Measurements from ENCODE around the gene MTFMT.
"Not testable (repeated sequence)": the region's sequence is repeated elsewhere in the genome, so short reads cannot be mapped to it uniquely, and the experiment has no call there.

The MTFMT gene

DNA sequence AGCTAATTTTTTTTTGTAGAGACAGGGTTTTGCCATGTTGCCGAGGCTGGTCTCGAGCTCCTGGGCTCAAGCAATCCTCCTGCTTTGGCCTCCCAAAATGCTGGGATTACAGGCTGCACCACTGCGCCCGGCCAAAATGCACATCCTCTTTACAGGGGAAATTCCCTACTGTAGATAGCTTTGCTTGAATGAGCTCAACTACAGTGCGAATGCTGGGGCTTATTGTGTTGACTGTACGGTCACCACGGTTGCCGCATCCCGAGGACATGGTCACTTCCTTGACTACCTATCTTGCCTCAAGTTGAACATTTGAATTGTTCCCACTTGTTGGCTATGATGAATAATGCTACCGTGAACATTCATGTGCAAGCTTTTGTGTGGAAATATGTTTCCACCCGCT, 5.3 kb upstream of the MTFMT start:
- DNase-seq: no peak

DNA sequence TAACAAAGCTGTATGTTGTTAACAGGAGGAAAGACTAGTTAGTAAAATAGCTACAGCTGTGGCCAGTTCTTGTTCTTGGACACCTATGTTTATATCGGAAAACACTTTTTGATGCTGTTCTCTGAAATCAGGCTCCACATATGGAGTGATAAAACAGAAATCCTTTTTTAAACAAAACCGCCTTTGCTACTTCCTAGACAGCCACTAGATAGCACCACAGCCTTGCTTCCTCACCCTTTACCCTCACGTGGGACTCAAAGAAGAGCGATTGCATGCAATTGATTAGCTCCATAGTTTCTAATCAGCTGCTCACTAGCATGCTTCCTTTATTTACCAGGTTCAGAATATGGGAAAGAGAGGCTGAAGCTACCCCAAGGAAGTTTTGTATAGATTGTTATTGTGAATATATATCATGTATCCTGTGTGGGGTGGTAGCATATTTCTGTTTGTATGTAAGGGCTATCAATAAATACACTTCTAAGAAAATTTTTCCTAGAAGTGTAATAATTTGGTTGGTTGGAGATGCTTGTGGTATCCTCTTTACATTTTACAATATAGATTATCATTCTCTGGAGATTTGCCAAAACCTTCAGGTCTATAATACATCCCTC, 4.3 kb upstream of the MTFMT start:
- DNase-seq: peak; percentile 19

DNA sequence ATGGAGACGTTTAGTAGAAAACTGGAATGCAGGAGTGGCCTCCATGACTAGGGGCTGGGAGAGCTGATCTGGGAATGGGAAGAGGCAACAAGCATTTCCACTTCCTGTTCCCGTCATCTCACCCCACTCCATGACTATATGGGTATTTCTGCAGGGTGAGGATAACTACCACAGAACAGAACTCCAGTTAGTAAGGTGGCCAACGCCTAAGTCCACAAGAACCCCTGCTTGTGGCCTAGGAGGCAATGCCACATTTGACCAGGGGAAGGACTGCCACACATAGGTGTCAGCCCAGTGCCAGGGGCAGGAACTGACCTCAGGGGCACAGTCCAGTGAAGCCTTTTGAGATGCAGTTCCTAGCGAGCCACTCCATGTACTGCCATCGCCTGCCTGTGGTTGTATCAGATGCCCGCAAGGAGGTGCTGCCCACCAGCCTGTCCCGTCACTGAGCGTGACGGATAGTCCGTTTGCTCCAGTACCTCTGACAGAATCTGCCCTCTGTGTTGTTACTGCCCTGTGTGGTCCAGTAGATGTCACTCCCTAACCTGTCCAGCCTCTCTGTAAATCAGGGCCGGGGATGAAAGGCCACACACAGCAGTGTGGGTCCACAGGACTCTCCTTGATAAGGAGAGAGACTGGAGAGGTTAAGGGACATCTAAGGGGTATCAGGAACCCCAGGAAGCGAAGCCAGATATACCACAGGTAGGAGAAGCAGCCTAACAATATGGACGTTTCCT, 3.5 kb upstream of the MTFMT start:
- peak; percentile 7 for DNase-seq

DNA sequence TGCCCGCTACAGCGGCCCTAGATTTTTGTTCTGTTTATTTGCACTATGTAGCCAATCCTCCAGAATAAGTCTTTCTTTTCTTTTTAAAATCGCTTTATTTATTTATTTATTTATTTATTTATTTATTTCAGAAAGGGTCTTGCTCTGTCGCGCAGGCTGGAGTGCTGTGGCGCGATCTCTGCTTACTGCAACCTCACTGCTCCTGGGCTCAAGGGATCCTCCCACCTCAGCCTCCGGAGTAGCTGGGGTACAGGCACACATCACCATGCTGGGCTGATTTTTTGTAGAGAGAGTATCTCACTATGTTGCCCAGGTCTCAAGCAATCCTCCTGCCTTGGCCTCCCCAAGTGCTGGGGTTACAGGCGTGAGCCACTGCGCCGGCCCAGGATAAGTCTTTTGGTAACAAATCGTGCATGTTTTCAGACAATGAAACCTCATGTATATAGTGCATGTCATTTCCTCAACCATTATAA, 333 bp upstream of the MTFMT start:
- DNase-seq: no peak

DNA sequence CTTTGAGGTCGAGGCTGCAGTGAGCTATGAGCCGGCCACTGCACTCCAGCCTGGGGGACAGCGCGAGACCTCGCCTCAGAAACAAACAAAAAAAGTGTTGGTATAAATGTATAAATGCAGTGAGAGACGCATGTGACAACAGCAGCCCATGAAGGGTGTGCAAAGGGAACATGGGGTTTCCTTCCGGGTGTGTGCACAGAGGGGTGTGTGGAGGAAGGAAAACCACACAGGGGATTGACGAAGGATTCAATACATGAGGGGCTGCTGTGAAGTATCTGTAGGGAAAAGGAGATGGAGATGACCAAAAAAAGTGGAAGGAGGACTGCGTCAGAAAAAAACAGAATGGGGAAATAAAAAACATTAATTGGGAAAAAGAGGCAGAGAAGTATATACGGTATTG, 1.1 kb downstream of the MTFMT start:
- DNase-seq: no peak

DNA sequence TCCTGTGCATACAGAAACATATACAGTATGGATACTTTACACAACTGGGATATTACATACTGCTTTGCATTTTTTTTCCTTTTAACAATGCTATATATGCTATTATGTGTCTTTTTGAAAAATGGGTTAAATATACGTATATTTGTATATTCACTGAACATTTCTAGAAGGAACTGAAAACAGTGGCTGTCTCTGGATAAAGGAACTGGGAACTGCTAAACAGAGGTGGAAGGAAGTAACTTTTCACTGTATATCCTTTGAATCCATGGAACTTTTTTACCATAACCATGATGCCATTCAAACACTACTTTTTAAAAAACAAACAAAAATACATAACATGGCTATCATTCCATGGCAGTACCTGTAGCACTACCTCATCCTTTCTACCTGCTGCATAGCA, 1.8 kb downstream of the MTFMT start:
- no peak for DNase-seq

DNA sequence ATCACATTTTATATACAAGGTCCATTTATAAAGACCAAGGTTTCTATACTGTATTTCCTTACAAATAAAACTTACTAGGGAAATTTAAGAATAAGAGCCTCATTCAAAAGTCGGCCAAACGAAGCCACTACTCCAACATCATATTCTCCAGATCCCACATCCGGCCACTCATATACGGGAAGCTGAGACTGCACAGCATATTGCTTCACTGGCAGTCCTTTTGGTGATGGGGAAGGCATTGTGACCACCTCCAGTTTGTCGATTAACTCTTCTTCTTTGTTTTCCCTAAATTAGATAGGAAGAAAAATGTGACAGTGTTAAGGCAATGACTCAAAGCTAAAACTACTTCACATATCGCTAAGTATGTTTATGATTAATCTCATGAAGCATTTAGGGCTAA, 2.7 kb downstream of the MTFMT start:
- DNase-seq: no peak

DNA sequence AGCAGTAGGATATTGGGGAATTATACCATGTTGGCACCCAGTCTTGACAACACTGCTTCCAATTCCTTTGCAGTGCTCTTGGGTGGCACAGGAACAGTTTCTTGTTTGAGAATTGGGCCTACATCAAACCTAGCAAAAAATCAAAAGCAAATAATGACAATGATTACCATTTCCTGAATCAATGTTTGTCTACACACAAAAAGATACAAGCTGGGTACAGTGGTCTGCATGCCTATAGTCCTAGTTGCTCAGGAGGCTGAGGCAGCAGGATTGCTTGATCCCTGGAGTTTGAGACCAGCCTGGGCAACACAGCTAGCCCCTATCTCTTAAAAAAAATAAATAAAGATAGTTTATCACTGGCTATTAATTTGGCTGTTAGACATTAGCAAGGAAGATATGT, 8.0 kb downstream of the MTFMT start:
- no peak for DNase-seq

DNA sequence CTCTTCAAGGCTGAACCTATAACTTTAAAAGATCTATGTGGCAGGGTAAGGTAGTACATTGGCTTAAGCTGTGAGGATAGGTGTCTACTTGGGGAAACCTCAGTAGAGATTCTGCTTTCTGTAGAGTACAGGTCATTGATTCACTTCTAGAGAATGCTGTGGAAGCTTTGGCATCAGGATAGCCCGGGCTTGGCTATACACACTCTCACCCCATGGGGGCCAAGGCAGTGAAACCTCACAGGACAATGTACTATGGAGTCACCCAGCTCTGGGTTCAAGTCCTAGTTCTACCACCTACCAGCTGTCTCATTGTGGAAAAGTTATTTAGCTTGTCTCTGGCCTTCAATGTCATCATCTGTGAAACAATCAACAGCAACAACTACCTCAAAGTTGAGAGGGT, 9.0 kb downstream of the MTFMT start:
- no peak for DNase-seq

DNA sequence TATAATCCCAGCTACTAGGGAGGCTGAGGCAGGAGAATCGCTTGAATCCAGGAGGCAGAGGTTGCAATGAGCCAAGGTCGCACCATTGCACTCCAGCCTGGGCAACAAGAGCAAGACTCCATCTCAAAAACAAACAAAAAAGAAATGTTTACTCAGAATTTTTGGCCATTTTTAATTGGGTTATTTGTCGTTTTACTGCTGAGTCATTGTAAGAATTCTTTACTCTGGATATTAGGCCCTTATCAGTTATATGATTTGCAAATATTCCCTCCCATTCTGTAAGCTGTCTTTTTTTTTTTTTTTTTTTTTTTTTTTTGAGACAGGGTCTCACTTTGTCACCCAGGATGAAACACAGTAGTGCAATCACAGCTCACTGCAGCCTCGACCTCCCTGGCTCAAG, 18.2 kb downstream of the MTFMT start:
- DNase-seq: not testable (repeated sequence)

DNA sequence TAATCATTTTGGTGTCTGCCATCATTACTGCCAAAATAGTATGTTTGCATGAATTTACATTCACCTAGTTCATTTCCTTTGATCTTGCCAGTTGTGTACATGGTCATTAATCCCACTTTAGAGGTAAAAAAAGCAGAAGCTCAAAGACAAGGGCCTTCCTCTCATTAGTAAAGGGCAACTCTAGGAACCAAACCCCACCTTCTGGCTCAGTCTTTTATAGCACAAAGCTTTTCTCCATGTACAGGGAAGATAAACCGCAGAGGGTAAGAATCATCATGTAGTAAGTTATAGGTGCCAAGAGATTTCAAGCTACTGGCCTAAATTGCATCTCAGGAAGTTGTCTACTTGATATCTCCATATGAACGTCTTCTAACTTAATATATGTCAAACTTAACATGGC, 20.5 kb downstream of the MTFMT start:
- no peak for DNase-seq

DNA sequence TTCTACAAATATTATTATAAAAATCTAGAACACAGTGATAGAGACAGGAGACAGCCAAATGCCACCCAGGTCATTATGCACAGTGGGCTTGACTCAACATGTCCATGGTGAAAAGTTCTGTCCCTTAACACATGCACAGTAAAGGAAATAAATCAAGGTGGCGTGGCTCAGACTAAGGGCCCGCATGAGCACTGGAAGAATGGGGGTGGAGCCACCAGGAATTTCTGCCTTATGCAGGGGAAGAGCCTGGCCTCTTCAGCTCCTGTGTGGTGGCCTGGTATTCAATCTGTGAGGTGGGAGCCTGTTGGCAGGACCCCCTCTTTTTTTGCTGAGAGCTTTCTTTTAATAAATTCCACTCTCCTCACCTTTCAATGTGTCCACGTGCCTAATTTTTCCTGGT, 22.6 kb downstream of the MTFMT start:
- no peak for DNase-seq

DNA sequence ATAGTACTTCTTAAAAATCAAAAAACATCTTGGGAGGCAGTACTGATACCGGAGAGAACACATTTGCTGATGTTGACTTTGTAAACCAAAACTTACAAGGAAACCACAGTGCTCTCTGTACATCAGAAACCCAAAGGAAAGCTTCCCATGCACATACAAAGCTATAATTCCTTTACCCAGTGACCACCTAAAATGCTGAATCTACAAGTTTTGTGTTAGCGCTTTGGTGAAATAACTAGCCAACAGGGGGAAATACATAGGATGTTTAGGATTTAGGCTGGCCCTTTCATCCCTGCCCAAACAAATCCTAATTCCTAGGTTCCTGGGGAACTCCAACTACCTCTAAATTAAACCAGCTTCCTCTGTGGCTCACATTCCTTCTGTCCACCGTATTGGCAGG, 24.4 kb downstream of the MTFMT start:
- no peak for DNase-seq

DNA sequence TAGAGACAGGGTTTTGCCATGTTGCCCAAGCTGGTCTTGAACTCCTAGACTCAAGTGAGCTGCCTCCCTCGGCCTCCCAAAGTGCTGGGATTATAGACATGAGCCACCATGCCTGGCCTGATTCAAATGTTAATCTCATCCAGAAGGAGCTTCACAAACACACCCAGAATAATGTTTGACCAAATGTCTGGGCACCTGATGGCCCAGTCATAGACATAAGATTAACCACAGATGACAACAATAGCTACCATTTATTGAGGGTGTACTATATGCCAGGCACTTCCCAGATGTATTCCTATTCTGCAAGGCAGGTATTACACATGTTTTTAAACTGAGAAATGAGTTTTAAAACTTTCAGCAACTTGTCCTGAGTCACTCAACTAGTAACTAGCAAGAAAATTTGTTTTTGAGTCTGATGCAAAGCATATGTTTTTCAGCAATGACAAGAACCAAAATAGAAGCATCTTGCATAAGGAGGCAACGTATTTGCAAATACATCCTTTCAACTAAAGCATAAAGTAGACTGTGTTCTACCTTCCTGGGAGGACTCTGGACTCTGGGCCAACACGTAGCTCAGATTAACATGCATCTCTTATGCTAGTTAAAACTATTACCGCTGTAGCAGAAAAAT, 31.6 kb downstream of the MTFMT start:
- DNase-seq: no peak

DNA sequence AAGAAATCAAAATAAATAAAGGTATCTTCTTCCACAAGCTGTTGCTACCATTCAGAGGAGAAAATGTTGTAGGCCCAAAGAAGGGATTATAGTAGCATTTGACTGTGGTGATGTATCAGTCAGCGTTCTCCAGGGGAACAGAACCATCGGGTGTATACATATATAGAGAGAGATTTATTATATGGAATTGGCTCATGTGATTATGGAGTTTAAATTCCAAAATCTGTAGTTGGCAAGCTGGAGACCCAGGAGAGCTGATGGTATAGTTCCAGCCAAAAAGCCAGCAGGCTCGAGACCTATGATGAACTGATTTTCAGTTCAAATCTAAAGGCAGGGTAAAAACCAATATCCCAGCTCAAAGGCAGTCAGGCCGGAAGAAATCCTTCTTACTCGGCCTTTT, 32.4 kb downstream of the MTFMT start:
- DNase-seq: no peak

DNA sequence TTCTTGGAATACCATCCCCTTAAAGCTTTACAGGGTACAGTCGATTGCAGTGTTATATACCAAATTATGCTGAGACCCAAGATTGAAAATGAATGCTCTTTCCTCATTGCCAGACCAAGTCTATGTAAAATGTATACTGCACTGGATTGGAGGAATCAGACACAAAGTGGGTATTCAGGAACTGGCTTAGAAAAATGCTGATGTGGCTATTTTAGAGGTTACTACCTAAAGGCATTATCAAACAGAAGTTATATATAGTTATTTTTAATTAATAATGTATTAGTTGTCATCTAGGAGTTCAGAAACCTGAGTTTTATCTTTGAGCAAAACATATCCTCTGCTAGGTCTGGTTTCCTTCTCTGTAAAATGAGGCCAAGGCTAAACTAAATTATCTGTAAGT, 36.1 kb downstream of the MTFMT start:
- no peak for DNase-seq

DNA sequence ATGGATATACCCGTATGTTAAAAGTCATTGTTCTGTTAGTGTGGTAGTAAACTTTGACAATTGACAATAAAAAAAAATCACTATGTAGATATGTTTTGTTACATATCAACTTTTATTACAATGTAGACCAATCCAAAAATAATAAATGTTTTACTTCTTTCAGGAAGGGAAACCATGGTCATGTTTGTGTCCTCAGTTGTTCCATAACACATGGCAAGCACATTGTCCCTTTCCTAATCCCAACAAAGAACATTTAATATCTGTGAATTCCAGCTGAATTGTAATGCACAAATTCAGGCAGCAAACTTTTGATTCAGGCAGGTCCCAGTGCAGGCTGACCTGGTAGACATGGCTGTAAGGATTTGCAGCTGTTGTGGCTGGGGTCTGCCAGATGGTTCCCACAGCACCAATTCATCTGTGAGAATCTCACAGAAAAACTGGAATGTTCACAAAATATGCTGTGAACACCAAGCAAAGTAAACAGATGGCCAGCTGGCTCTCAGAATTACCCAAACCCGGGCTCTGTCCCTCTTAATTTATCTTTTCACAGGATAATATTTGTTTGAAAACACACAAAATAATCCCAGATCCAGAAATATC, 37.8 kb downstream of the MTFMT start:
- no peak for DNase-seq

DNA sequence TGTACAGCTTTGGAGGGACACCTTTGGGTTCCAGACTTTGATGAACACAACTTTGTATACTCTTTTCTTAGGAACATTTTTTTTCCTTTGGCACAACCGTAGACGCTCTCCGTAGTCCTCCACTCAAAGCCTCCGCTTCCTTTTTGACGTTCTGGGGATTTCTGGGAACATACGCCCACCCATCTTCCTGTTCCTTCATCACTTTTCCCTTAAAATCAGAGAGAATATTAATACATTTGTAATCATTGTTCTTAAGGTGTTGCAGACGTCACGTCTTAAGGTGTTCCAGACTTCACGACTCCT, 39.3 kb downstream of the MTFMT start:
- no peak for DNase-seq

DNA sequence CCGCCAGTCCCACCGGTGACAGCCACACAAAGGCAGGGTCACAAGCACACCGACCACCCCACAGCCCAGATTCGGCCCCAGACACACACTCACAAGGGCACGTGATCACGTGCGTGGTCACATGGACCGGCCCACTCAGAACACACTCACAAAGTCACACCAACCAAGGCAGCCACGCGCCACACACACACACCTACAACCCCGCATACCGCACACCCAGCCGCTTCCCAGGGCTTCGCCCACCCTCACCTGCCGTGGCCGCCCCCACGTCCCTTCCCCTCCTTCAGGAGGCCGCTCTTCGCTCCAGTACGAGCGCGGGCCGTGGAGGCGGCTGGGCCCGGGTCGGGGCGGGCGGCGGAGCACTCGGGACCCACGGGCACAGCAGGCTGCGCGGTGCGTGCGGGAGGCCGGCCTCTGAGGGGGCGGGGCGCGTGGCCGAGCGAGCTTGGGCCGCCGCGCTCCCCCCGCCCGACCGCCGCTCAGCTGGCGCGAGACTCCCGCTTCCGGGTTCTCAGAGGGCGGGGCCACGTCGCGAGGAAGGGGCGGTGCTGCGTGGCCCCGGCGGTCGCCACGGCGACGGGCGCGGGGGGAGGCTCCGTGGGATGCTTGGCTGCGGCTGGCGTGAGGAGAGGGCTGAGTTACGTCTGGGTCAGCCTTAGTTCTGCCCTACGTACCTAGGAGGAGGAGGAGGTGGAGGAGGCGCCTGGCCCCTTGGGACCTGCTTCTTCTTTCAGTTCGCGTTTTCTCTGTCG, 39.8 kb downstream of the MTFMT start, which contains the start of gene SPG21:
Gene SPG21 (minus strand): TSS at position 499 of the 752 bp plus-strand sequence. CDS start 6,345 bp downstream, outside the sequence.
- DNase-seq: peak; percentile 79

DNA sequence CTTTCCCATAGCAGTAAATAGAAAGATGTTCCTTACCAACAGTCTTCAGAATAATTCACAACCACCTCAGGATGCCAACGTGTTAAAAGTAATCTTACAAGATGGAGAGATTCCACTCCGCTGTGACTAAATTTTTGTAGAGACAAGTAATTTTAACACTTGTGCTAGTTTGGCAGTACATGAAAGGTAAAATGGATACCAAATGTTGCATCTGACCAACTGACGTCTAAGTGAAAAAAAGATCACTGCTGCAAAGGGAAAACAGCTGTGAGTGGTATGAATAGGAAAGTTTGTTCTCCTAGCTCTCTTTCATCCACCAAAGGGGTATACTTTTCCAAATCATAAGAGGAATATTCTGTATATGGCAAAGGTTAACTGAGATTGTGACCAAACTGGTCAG, 42.3 kb downstream of the MTFMT start:
- DNase-seq: no peak

DNA sequence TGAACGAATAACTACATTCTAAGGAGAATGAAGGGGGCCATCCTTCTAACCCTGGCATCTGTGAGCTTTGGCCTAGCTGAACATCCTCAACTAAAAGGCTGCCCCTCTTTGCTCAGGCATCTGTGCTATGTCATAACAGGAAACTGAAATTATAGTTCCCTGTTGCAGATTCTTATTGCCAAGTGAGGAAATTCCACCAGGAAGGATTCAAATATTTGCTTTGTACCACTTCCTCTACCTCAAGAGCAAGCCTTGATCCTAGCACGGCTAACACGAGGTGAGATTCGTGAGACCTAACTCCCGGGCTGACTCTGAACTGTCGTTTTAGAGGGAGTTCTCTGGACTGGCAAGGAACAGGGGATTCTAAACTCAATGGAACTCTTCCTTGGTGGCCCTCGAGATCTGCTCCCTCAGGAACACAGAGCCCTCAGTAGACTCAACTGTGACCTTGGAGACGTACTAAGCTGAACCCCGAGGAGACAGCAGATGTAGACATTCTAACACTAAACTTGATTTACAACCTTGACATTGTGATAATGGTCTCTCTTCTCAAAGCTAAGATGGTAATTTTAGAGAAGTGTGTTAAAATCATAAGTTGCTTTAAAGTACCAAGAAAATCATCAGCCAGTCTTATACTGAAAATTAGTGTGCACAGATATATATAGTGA, 43.9 kb downstream of the MTFMT start:
- DNase-seq: no peak

DNA sequence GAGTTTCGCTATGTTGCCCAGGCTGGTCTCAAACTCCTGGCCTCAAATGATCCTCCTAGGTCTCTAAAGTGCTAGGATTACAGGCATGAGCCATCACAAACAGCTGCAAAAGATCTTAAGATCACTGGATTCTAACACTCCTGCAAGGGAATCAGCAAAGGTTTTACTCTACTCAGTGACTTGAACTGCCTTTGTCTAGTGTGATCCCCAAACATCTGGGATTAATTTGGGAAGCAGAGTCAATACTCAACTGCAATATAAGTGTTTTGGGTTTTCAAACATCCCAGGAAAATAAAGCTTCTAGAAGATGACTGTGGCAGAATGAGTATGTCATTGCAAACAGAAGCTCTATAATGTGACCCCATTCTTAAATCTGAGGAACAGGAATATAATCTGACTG, 47.0 kb downstream of the MTFMT start:
- DNase-seq: no peak

All from NCI-H2227 treated with DMSO at 0.1 percent for 48 hours (cell line).